Gastrocnemius medialis (tissue), 4 donors: ENCODE results near the gene TMEM132A. TPM values are rescaled to one million over a fixed set of nuclear protein-coding genes. Genes with fewer than 3 reads are reported as not detected.
A peak's percentile ranks its signal among the peaks of the same experiment; 100 is the strongest.

Experiments
- ATAC-seq, 2 donors: fragments of 150-250 bp; one replicate each; pipeline ENCODE4 v1.9.1; 2016
- DNase-seq, 2 donors: peaks; one replicate each; pipeline ENCODE4 v3.0.0-alpha.2; 2019
- H3K27ac ChIP-seq, 4 donors: fragments of 200-600 bp; sonication (generic); 1 replicate in 1 of 4; 2 replicates in 3 of 4; pipeline ENCODE4 v1.5.1; 2016 to 2018; ENCODE audit warnings: mild to moderate bottlenecking in 2 of 4, moderate library complexity in 1 of 4
- H3K27me3 ChIP-seq, 3 donors: fragments of 200-600 bp; sonication (generic) in 2 of 3; 1 replicate in 1 of 3; 2 replicates in 2 of 3; pipeline versions ENCODE4 v1.5.1 to v1.6.0; 2016 to 2019; ENCODE audit warnings: mild to moderate bottlenecking in 1 of 3, moderate library complexity in 1 of 3
- H3K36me3 ChIP-seq, 2 donors: fragments of 200-600 bp; sonication (generic) in 1 of 2; one replicate each; pipeline ENCODE4 v1.5.1; 2017 to 2018
- H3K4me1 ChIP-seq, 2 donors: fragments of 200-600 bp; sonication (generic) in 1 of 2; one replicate each; pipeline ENCODE4 v1.5.1; 2016 to 2017; ENCODE audit warnings: mild to moderate bottlenecking in 2 of 2
- H3K4me3 ChIP-seq, 4 donors: fragments of 200-600 bp; sonication (generic) in 3 of 4; 1 replicate in 1 of 4; 2 replicates in 3 of 4; pipeline ENCODE4 v1.5.1; 2016 to 2019; ENCODE audit warnings: mild to moderate bottlenecking in 2 of 4
- H3K9me3 ChIP-seq, 3 donors: fragments of 200-600 bp; sonication (generic) in 2 of 3; 1 replicate in 1 of 3; 2 replicates in 2 of 3; pipeline ENCODE4 v1.5.1; 2016 to 2019
- POLR2A ChIP-seq, 2 donors: fragments of 450-650 bp; IDR thresholded peaks; one replicate each; pipeline ENCODE4 v1.6.1; 2017; ENCODE audit warnings: antibody characterized with exemption in 2 of 2, mild to moderate bottlenecking in 2 of 2, moderate library complexity in 2 of 2
- in situ Hi-C, 4 donors: fragments of 200-750 bp; cut with MboI; loops; one replicate each; pipeline versions ENCODE4 v1.15.0 to v1.8.0; 2017; ENCODE audit warnings: low sequenced_read_pairs in 4 of 4
- intact Hi-C: fragments of 100-400 bp; cut with DNase I; formaldehyde crosslinking; loops from one replicate; pipeline ENCODE4 v1.15.1; 2023; ENCODE audit warnings: low total_unique reads
- total RNA-seq, 4 donors: library from RNA; depleted of rRNA; stranded (reverse); fragments of >200 nt; gene quantifications; one replicate each; pipeline versions ENCODE4 v1.1.0 to v1.2.3, GENCODE V29; 2016
- TF ChIP-seq, protein P1 (sequence below), 5 experiments: fragments of 450-650 bp in 3 of 5; fragments of 200-600 bp in 2 of 5; sonication (generic) in 2 of 5; IDR thresholded peaks in 4 of 5; conservative IDR thresholded peaks in 1 of 5; 1 replicate in 4 of 5; 2 replicates in 1 of 5; pipeline ENCODE4 v1.5.1; 2016 to 2019; ENCODE audit warnings: antibody characterized with exemption in 5 of 5, mild to moderate bottlenecking in 3 of 5, moderate library complexity in 3 of 5

TMEM132A gene
- total RNA-seq, 4 donors from 2014 or later = 2.5 to 3.7 (median 3.1) TPM

DNA sequence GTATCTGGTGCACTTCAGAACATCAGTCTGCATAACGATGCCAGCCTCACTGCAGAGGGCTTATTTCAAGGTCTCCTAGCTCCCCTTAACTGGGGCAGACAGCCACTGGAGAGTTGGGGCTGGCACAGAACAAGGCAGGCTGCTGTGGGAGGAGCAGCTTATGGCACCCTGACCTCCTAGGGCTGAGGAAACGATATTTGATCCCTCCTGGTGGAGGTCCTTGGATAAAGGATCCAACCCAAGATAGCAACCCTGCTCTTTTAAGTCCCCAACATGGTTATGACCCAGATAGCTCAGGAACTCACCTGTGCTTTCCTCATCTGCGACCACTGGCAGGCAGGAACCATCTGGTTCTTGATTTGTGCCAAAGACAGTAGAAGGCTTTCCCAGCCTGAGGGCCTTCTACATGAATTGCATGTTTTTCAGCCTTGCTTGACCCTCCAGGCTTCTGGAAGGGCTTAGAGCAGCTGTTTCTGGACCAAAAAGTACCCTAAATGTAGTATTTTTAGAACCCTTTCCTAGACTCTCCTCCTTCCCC lies 7.5 kb upstream of the TMEM132A start:
- ATAC-seq = no peak
- in situ Hi-C loops = loop anchor here in 1 of 4 donors (25.0 kb wide), 1 partner anchor 246 kb away; the partner anchor contains the start of gene VPS37C
- TF ChIP-seq, protein P1, sequence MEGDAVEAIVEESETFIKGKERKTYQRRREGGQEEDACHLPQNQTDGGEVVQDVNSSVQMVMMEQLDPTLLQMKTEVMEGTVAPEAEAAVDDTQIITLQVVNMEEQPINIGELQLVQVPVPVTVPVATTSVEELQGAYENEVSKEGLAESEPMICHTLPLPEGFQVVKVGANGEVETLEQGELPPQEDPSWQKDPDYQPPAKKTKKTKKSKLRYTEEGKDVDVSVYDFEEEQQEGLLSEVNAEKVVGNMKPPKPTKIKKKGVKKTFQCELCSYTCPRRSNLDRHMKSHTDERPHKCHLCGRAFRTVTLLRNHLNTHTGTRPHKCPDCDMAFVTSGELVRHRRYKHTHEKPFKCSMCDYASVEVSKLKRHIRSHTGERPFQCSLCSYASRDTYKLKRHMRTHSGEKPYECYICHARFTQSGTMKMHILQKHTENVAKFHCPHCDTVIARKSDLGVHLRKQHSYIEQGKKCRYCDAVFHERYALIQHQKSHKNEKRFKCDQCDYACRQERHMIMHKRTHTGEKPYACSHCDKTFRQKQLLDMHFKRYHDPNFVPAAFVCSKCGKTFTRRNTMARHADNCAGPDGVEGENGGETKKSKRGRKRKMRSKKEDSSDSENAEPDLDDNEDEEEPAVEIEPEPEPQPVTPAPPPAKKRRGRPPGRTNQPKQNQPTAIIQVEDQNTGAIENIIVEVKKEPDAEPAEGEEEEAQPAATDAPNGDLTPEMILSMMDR (IDR thresholded peaks at IDR 0.05 in 4 of 5, conservative IDR thresholded peaks at IDR 0.05 in 1 of 5) = no peak
- TF ChIP-seq POLR2A (IDR thresholded peaks at IDR 0.05) = no peak
- H3K4me3 ChIP-seq = no peak overlapping the region
- no peaks in the 10 kb centered on the region for H3K9me3 ChIP-seq
- H3K4me1 ChIP-seq = peaks cover 60 to 64% of the 10 kb centered on the region in 2 donors
- H3K27me3 ChIP-seq = no peaks in the 10 kb centered on the region
- H3K36me3 ChIP-seq = peaks cover 0 to 23% of the 10 kb centered on the region in 2 donors
- intact Hi-C loops = no loop called here
- peak overlapping the region; percentile 64 to 96 (median 93) for H3K27ac ChIP-seq
- no peak for DNase-seq

DNA sequence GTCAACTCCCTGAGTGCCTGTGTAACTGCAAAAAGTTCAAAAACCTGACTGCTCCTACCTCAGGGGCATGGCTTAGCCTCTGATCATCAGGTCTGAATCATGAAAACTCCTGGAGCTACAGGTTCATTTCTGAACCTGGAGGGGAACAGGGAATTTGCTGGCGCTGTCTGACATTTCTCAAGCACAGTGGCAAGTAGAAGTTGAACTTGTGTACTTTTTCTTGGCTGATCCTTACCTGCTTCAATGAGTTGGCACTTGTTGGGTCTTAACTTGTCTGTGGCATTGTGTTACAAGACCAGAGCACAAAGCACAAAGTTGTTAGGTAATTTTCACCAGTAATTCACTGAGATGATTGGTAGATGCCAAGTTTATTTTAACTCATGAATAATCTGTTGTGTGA lies 7.0 kb upstream of the TMEM132A start:
- Histone ChIP-seq H3K4me1 (peaks cover 60 to 64% of the 10 kb centered on the region in 2 donors), H3K4me3 (no peak overlapping the region), H3K36me3 (peaks cover 0 to 28% of the 10 kb centered on the region in 2 donors), H3K9me3 (no peaks in the 10 kb centered on the region), H3K27me3 (no peaks in the 10 kb centered on the region), H3K27ac (peak overlapping the region; percentile 64 to 96 (median 93))
- ATAC-seq (peak; percentile 51 to 62), DNase-seq (peak in 1 of 2 donors; percentile 59)
- in situ Hi-C loops = loop anchor here in 1 of 4 donors (25.0 kb wide), 1 partner anchor 245 kb away; the partner anchor contains the start of gene VPS37C
- TF ChIP-seq POLR2A (IDR thresholded peaks at IDR 0.05) = no peak
- TF ChIP-seq, protein P1 (IDR thresholded peaks at IDR 0.05 in 4 of 5, conservative IDR thresholded peaks at IDR 0.05 in 1 of 5) = no peak
- intact Hi-C loops = no loop called here

DNA sequence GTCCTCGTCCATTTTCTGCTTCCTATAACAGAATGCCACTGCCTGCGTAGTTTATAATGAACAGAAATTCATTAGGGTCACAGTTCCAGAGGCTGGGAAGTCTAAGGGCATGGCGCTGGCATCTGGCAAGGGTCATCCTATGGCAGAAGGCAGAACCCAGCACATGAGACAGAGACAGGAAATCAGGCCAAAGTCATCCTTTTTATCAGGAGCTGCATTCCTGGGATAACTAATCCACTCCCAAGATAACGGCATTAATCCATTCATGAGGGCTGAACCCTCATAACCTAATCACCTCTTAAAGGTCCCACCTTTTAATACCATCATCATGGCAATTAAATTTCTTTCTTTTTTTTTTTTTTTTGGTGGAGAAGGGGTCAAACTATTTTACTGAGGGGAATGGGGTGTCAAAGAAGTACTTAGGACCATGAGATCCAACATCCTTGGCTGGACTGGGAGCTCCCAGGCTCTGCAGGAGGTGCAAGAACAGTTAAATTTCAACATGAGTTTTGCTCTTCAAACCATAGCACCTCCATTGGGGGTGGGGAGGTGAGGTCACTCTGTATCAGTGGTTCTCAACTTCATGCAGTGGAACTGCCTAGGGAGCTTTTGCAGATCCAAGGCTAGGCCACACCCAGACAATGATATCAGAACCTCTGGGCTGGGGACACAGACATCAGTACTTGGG lies 5.9 kb upstream of the TMEM132A start:
- DNase-seq (peak in 1 of 2 donors; percentile 18), ATAC-seq (no peak)
- H3K27ac ChIP-seq = peak overlapping the region; percentile 64 to 96 (median 93)
- no peaks in the 10 kb centered on the region for H3K27me3 ChIP-seq
- TF ChIP-seq, protein P1 (IDR thresholded peaks at IDR 0.05 in 4 of 5, conservative IDR thresholded peaks at IDR 0.05 in 1 of 5) = no peak
- TF ChIP-seq POLR2A (IDR thresholded peaks at IDR 0.05) = no peak
- intact Hi-C loops = no loop called here
- in situ Hi-C loops = loop anchor here in 1 of 4 donors (25.0 kb wide), 1 partner anchor 244 kb away; the partner anchor contains the start of gene VPS37C
- peaks cover 48 to 57% of the 10 kb centered on the region in 2 donors for H3K4me1 ChIP-seq
- H3K4me3 ChIP-seq = no peak overlapping the region
- peaks cover 0 to 36% of the 10 kb centered on the region in 2 donors for H3K36me3 ChIP-seq
- no peaks in the 10 kb centered on the region for H3K9me3 ChIP-seq

DNA sequence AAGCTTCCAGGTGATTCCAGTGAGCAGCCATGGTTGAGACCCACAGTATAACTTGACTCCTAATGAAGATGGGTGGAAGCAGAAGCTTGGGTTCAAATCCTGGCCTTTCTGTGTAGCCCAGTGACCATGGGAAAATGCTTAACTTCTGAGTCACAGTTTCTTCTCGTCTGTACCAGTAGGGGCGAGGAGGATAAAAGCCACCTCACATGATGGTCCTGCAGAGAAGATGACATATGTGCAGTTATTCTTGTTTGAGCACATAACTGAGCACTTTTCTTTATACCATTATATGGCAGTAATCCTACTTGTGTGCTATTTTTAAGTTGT lies 5.4 kb upstream of the TMEM132A start:
- no peaks in the 10 kb centered on the region for H3K9me3 ChIP-seq
- H3K27ac ChIP-seq = peak overlapping the region in 2 of 4 donors; percentile 34 to 93
- no peak overlapping the region for H3K4me3 ChIP-seq
- intact Hi-C loops = no loop called here
- no peaks in the 10 kb centered on the region for H3K27me3 ChIP-seq
- no peak for TF ChIP-seq POLR2A (IDR thresholded peaks at IDR 0.05)
- TF ChIP-seq, protein P1 (IDR thresholded peaks at IDR 0.05 in 4 of 5, conservative IDR thresholded peaks at IDR 0.05 in 1 of 5) = no peak
- ATAC-seq (no peak), DNase-seq (no peak)
- in situ Hi-C loops = loop anchor here in 1 of 4 donors (25.0 kb wide), 1 partner anchor 243 kb away; the partner anchor contains the start of gene VPS37C
- peaks cover 0 to 36% of the 10 kb centered on the region in 2 donors for H3K36me3 ChIP-seq
- H3K4me1 ChIP-seq = peaks cover 49 to 58% of the 10 kb centered on the region in 2 donors
